ENCODE measurements around the gene FGFBP3.

Gene FGFBP3

GRCh38 chr10:91909117-91909677, at the start of gene FGFBP3:
Gene FGFBP3, minus strand, starts transcription at chr10:91909486. Its CDS starts 517 bp downstream, at chr10:91908969.
- Histone ChIP-seq H3K4me1 (ENCODE audit: control insufficient read depth, low read depth, low read length) (peaks cover 6% of the 10 kb centered on the region), H3K27me3 (ENCODE audit: control insufficient read depth, insufficient read depth, low read length) (no peaks in the 10 kb centered on the region), H3K9me3 (ENCODE audit: control insufficient read depth, low read depth, low read length) (no peaks in the 10 kb centered on the region), H3K36me3 (ENCODE audit: control insufficient read depth, low read depth, low read length) (peaks cover 11% of the 10 kb centered on the region), H3K4me3 (ENCODE audit: low read length) (peak within 1 kb of the TSS; percentile 96), H3K9ac (ENCODE audit: low read length) (peak within 1 kb of the TSS; percentile 84), H3K27ac (ENCODE audit: low read length) (peak within 1 kb of the TSS; percentile 74)

GRCh38 chr10:91957091-91957490, 47.8 kb upstream of the FGFBP3 start:
- H3K4me1 ChIP-seq (ENCODE audit: control insufficient read depth, low read depth, low read length) = peaks cover 4% of the 10 kb centered on the region
- H3K27ac ChIP-seq (ENCODE audit: low read length) = no peak overlapping the region
- H3K36me3 ChIP-seq (ENCODE audit: control insufficient read depth, low read depth, low read length) = peaks cover 92% of the 10 kb centered on the region
- no peaks in the 10 kb centered on the region for H3K9me3 ChIP-seq (ENCODE audit: control insufficient read depth, low read depth, low read length)
- no peak overlapping the region for H3K9ac ChIP-seq (ENCODE audit: low read length)
- no peaks in the 10 kb centered on the region for H3K27me3 ChIP-seq (ENCODE audit: control insufficient read depth, insufficient read depth, low read length)
- H3K4me3 ChIP-seq (ENCODE audit: low read length) = no peak overlapping the region

GRCh38 chr10:91955114-91955513, 45.8 kb upstream of the FGFBP3 start:
- H3K9ac ChIP-seq (ENCODE audit: low read length) = no peak overlapping the region
- H3K4me3 ChIP-seq (ENCODE audit: low read length) = no peak overlapping the region
- no peak overlapping the region for H3K27ac ChIP-seq (ENCODE audit: low read length)
- H3K27me3 ChIP-seq (ENCODE audit: control insufficient read depth, insufficient read depth, low read length) = no peaks in the 10 kb centered on the region
- H3K9me3 ChIP-seq (ENCODE audit: control insufficient read depth, low read depth, low read length) = no peaks in the 10 kb centered on the region
- H3K4me1 ChIP-seq (ENCODE audit: control insufficient read depth, low read depth, low read length) = peaks cover 4% of the 10 kb centered on the region
- peaks cover 82% of the 10 kb centered on the region for H3K36me3 ChIP-seq (ENCODE audit: control insufficient read depth, low read depth, low read length)

GRCh38 chr10:91953600-91954160, 44.4 kb upstream of the FGFBP3 start:
- peaks cover 69% of the 10 kb centered on the region for H3K36me3 ChIP-seq (ENCODE audit: control insufficient read depth, low read depth, low read length)
- no peak overlapping the region for H3K27ac ChIP-seq (ENCODE audit: low read length)
- H3K9ac ChIP-seq (ENCODE audit: low read length) = no peak overlapping the region

GRCh38 chr10:91944880-91945630, 35.8 kb upstream of the FGFBP3 start:
- H3K36me3 ChIP-seq (ENCODE audit: control insufficient read depth, low read depth, low read length) = peaks cover 46% of the 10 kb centered on the region
- H3K9ac ChIP-seq (ENCODE audit: low read length) = no peak overlapping the region
- H3K4me3 ChIP-seq (ENCODE audit: low read length) = no peak overlapping the region
- no peak overlapping the region for H3K27ac ChIP-seq (ENCODE audit: low read length)
- H3K4me1 ChIP-seq (ENCODE audit: control insufficient read depth, low read depth, low read length) = no peaks in the 10 kb centered on the region
- no peaks in the 10 kb centered on the region for H3K27me3 ChIP-seq (ENCODE audit: control insufficient read depth, insufficient read depth, low read length)
- no peaks in the 10 kb centered on the region for H3K9me3 ChIP-seq (ENCODE audit: control insufficient read depth, low read depth, low read length)

More at GRCh38 chr10:91953600-91954160, 44.4 kb upstream of the FGFBP3 start:
- Histone ChIP-seq H3K4me1 (ENCODE audit: control insufficient read depth, low read depth, low read length) (peaks cover 4% of the 10 kb centered on the region), H3K9me3 (ENCODE audit: control insufficient read depth, low read depth, low read length) (no peaks in the 10 kb centered on the region), H3K4me3 (ENCODE audit: low read length) (no peak overlapping the region), H3K27me3 (ENCODE audit: control insufficient read depth, insufficient read depth, low read length) (no peaks in the 10 kb centered on the region)

- H3K9me3 ChIP-seq (ENCODE audit: control insufficient read depth, low read depth, low read length) = no peaks in the 10 kb centered on the region
- no peak overlapping the region for H3K9ac ChIP-seq (ENCODE audit: low read length)
- H3K27me3 ChIP-seq (ENCODE audit: control insufficient read depth, insufficient read depth, low read length) = no peaks in the 10 kb centered on the region
- H3K36me3 ChIP-seq (ENCODE audit: control insufficient read depth, low read depth, low read length) = peaks cover 62% of the 10 kb centered on the region
- no peaks in the 10 kb centered on the region for H3K4me1 ChIP-seq (ENCODE audit: control insufficient read depth, low read depth, low read length)
- H3K4me3 ChIP-seq (ENCODE audit: low read length) = no peak overlapping the region
- H3K27ac ChIP-seq (ENCODE audit: low read length) = no peak overlapping the region
Measured at GRCh38 chr10:91941426-91941825, 32.1 kb upstream of the FGFBP3 start.

- H3K36me3 ChIP-seq (ENCODE audit: control insufficient read depth, low read depth, low read length) = peaks cover 66% of the 10 kb centered on the region
- H3K9ac ChIP-seq (ENCODE audit: low read length) = no peak overlapping the region
- no peak overlapping the region for H3K4me3 ChIP-seq (ENCODE audit: low read length)
Measured at GRCh38 chr10:91939653-91940052, 30.4 kb upstream of the FGFBP3 start.

GRCh38 chr10:91935886-91936285, 26.6 kb upstream of the FGFBP3 start:
- Histone ChIP-seq H3K4me3 (ENCODE audit: low read length) (no peak overlapping the region), H3K27ac (ENCODE audit: low read length) (no peak overlapping the region), H3K9ac (ENCODE audit: low read length) (no peak overlapping the region), H3K9me3 (ENCODE audit: control insufficient read depth, low read depth, low read length) (no peaks in the 10 kb centered on the region), H3K27me3 (ENCODE audit: control insufficient read depth, insufficient read depth, low read length) (no peaks in the 10 kb centered on the region), H3K36me3 (ENCODE audit: control insufficient read depth, low read depth, low read length) (peaks cover 42% of the 10 kb centered on the region), H3K4me1 (ENCODE audit: control insufficient read depth, low read depth, low read length) (no peaks in the 10 kb centered on the region)

More at GRCh38 chr10:91939653-91940052, 30.4 kb upstream of the FGFBP3 start:
- no peaks in the 10 kb centered on the region for H3K27me3 ChIP-seq (ENCODE audit: control insufficient read depth, insufficient read depth, low read length)
- no peaks in the 10 kb centered on the region for H3K9me3 ChIP-seq (ENCODE audit: control insufficient read depth, low read depth, low read length)
- no peaks in the 10 kb centered on the region for H3K4me1 ChIP-seq (ENCODE audit: control insufficient read depth, low read depth, low read length)
- no peak overlapping the region for H3K27ac ChIP-seq (ENCODE audit: low read length)

GRCh38 chr10:91932737-91933136, 23.5 kb upstream of the FGFBP3 start:
- H3K27ac ChIP-seq (ENCODE audit: low read length) = no peak overlapping the region
- H3K36me3 ChIP-seq (ENCODE audit: control insufficient read depth, low read depth, low read length) = peaks cover 32% of the 10 kb centered on the region
- H3K4me1 ChIP-seq (ENCODE audit: control insufficient read depth, low read depth, low read length) = no peaks in the 10 kb centered on the region
- H3K9ac ChIP-seq (ENCODE audit: low read length) = no peak overlapping the region
- no peaks in the 10 kb centered on the region for H3K9me3 ChIP-seq (ENCODE audit: control insufficient read depth, low read depth, low read length)
- no peaks in the 10 kb centered on the region for H3K27me3 ChIP-seq (ENCODE audit: control insufficient read depth, insufficient read depth, low read length)
- no peak overlapping the region for H3K4me3 ChIP-seq (ENCODE audit: low read length)

- peaks cover 21% of the 10 kb centered on the region for H3K36me3 ChIP-seq (ENCODE audit: control insufficient read depth, low read depth, low read length)
- H3K9ac ChIP-seq (ENCODE audit: low read length) = no peak overlapping the region
- H3K9me3 ChIP-seq (ENCODE audit: control insufficient read depth, low read depth, low read length) = no peaks in the 10 kb centered on the region
- no peaks in the 10 kb centered on the region for H3K27me3 ChIP-seq (ENCODE audit: control insufficient read depth, insufficient read depth, low read length)
- no peak overlapping the region for H3K27ac ChIP-seq (ENCODE audit: low read length)
- H3K4me1 ChIP-seq (ENCODE audit: control insufficient read depth, low read depth, low read length) = no peaks in the 10 kb centered on the region
- no peak overlapping the region for H3K4me3 ChIP-seq (ENCODE audit: low read length)
Measured at GRCh38 chr10:91931526-91932190, 22.4 kb upstream of the FGFBP3 start.

- H3K27me3 ChIP-seq (ENCODE audit: control insufficient read depth, insufficient read depth, low read length) = no peaks in the 10 kb centered on the region
- no peaks in the 10 kb centered on the region for H3K4me1 ChIP-seq (ENCODE audit: control insufficient read depth, low read depth, low read length)
- H3K9ac ChIP-seq (ENCODE audit: low read length) = no peak overlapping the region
- H3K36me3 ChIP-seq (ENCODE audit: control insufficient read depth, low read depth, low read length) = peaks cover 20% of the 10 kb centered on the region
- no peak overlapping the region for H3K27ac ChIP-seq (ENCODE audit: low read length)
- no peaks in the 10 kb centered on the region for H3K9me3 ChIP-seq (ENCODE audit: control insufficient read depth, low read depth, low read length)
- H3K4me3 ChIP-seq (ENCODE audit: low read length) = no peak overlapping the region
Measured at GRCh38 chr10:91930939-91931338, 21.7 kb upstream of the FGFBP3 start.
